AG08395 (cell line): ENCODE results near the gene TDRD5.
A peak's percentile ranks its signal among the peaks of the same experiment; 100 is the strongest.
"Not testable (repeated sequence)": the region's sequence is repeated elsewhere in the genome, so short reads cannot be mapped to it uniquely, and the experiment has no call there.

Experiments
- DNase-seq: peaks from one replicate; pipeline ENCODE4 v3.0.0; 2012; ENCODE audit warnings: mixed read lengths, low spot score

TDRD5 gene

DNA sequence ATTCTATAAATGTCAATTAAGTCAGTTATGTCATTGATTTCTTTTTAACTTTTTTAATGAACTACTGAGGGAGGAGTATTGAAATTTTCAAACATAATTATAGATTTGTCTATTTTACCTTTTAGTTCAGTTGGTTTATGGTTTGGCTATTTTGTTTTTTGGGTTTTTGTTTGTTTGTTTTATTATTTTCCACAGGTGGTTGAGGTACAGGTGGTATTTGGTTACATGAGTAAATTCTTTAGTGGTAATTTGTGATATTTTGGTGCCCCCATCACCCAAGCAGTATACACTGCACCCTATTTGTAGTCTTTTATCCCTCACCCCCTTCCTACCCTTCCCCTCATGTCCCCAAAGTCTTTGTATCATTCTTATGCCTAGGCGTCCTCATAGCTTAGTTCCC, 9.5 kb downstream of the TDRD5 start:
- DNase-seq, result no peak

DNA sequence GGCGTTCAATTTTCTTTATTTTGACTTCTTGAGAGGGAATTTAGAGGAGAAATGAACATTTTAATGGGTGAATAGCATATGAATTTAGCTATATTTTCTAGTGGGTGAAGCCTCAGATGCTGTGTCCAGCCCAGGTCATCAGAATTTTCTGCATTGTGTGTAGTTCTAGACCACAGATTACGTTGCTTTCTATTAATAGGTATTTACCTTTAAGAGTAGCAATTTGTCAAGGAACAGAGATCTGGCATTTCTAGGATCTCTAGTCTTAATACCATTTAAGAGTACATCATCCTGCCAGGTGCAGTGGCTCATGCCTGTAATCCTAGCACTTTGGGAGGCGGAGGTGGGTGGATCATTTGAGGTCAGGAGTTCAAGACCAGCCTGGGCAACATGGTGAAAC, 20.7 kb downstream of the TDRD5 start:
- DNase-seq, result no peak

DNA sequence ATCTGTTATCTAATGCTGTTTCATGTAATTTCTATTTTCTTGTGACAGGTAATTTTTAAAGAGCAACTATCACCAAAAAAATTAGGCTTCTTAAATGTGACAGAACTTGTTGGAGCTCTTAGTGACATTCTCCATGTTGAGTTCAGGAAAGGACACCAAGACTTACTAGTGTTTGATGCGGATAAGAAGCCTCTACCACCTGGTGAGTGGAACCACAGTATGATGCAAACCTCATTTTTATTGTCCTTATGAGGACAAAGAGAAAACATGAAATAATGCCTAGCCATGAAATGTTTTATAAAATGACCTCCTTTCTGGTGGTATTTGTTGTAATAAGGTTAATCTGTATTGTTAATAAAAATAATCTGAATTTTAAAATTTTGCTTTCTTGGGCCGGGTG, 39.1 kb downstream of the TDRD5 start:
- no peak for DNase-seq

DNA sequence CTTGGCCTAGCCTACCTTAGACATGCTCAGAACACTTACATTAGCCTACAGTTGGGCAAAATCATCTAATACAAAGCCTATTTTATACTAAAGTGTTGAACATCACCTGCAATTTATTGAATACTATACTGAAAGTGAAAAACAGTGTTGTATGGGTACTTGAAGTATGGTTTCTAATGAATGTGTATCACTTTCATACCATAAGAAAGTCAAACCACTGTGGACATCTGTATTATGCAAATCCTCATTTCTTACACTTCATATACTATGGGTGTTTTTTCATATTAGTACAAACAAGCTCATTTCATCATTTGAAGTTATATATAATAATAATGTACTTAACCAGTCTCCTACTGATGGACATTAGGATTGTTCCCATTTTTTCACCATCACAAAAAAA, 41.2 kb downstream of the TDRD5 start:
- no peak for DNase-seq

DNA sequence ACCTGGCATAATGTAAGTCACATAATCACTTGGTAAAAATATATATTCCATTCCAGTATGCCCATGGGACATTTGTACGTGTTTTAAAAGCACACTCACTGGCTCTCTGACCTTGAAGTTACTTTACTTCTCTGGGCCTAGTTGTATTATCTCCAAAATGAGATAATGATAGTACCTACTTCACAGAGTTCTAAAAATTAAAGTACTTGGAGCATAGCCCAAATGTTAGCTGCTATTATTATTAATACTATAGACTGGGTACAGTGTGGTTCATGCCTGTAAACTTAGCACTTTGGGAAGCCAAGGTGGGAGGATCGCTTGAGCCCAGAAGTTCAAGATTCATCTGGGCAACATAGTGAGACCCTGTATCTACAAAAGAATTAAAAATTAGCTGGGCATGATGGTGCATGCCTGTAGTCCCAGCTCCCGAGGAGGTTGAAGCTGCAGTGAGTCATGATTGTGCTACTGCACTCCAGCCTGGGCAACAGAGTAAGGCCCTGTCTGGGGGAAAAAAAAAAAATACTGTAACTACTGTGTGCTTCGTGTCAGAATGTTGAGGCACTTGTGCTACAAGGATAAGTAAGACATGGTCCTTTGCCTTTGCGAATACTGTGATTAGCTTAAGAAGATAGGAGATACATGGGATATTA, 45.7 kb downstream of the TDRD5 start:
- DNase-seq, result no peak

DNA sequence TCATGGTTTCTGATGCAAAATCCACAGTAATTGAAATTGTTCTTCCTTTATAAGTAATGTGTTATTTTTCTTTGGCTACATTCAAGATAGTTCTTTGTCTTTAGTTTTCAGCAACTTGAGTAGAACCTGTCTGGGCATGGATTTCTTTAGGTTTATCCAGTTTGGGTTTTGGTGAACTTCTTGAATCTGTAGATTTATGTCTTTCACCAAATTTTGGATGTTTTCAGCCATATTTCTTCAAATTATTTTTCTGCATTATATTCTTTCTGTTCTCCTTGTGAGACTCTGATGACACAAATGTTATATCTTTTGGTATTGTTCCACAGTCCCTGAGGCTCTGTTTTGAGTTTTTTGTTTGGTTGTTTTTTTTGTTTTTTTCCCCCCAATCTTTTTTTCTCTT, 69.4 kb downstream of the TDRD5 start:
- no peak for DNase-seq

DNA sequence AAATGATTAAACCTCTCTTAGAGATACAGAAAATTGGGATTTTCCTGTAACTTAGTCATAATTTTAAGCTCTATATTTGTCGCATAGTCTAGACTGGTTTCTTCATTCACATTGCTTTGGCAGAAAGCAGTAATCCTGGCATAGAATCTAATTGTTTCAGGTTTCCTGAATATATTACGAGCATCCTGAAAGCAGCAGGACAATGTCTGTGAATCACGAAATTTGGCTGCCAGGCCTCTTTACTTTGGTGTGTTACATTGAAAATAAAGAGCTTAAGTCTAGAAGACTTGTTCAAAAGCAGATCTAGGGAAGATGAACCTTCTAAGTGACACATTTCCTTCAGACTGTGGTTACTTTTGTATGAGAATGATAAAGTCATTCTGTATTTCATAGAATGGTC, 72.2 kb downstream of the TDRD5 start:
- DNase-seq, result no peak

DNA sequence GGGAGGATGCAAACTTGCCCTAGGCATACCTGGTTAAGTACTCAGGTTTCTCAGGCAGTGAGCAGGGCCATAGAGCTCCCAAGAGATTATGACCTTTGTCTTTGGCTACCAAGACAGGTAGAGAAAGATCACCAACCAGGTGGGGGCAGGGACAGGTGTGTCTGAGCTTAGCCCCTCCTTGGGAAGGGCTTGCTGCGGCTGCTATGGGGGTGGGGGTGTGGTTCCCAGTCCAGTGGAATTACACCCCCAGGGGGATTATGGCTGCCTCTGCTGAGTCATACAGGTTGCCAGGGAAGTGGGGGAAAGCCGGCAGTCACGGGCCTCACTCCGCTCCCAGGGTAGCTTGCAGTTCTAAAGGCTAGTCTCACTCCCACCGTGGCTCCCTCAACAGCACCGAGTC, 86.2 kb downstream of the TDRD5 start:
- no peak for DNase-seq

DNA sequence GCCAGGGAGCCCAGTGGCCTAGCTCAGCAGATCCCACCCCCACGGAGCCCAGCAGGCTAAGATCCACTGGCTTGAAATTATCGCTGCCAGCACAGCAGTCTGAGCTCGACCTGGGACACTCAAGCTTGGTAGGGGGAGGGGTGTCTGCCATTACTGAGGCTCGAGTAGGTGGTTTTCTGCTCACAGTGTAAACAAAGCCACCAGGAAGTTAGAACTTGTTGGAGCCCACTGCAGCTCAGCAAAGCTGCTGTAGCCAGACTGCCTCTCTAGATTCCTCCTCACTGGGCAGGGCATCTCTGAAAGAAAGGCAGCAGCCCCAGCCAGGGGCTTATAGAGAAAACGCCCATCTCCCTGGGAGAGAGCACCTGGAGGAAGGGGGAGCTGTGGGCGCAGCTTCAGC, 102.9 kb downstream of the TDRD5 start:
- not testable (repeated sequence) for DNase-seq

DNA sequence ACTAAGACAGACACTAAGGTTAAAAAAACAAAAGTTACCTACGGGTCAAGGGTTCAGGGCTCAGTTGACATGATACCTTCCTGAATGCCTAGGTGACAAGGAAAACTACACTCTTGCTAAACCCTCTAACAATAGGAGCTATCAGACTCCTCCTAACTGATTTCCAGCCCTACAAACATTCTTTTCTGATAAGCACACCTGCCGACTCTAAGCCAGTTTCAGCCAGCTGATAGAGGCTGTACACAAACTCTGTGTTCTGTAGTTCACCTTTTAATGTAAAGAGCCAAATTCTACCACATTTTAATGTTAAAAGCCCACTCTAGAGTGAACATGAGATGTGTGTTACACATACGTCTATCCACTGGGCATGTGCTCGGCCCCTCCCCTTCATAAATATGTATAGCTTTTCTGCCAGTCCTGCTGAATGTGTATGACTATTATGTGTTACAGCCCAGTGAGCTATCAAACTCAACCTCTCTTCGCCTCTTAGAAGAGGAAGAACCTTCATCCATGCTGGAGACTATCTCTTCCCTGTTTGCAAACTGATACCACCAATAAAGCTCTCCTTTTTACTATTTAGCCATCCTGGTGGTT, 111.4 kb downstream of the TDRD5 start:
- no peak for DNase-seq

DNA sequence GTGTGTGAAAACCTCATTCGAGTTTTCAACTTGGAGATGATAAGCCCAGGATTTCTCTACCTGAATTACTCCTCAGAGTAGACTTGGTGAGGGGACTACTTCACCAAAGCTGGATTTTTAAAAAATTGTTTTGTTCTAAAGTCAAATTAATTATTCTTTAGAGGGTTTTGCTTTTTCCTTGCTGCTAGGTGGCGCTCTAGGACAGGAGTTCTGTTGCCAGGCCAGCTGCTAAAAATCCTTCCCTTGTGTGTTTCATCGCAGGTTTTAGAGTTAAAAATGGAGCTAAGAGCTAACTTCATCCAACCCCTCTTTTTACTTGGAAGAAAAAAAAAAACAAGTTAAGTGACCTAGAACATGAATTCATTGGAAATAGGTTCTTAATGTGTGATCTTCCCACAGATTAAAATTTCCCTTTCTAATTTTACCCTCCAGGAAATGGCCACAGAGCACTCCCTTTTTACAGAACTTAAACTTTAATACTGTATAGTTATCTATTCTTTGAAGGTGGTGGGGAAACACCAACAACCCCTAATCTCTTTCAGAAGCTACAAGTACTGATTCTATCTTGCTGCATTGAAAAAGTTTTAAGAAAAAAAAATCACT, 114.8 kb downstream of the TDRD5 start:
- DNase-seq, result peak; percentile 61

DNA sequence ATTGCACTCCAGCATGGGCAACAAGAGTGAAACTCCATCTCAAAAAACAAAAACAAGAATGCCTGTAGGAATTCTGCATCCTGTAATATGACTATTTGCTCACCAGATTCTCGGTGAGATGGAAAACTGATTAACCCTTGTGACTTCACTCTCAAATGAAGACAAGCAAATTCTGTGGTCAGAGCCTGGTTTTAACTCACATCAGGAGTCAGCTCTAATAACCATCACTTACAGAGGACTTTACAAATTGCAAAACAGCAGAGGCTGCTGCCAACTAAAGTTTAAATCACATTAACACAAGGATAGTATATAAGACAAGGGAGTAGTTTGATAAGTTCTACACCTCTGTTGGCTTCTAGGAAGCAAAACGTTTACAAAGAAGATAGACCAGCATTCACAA, 115.8 kb downstream of the TDRD5 start:
- DNase-seq, result no peak

DNA sequence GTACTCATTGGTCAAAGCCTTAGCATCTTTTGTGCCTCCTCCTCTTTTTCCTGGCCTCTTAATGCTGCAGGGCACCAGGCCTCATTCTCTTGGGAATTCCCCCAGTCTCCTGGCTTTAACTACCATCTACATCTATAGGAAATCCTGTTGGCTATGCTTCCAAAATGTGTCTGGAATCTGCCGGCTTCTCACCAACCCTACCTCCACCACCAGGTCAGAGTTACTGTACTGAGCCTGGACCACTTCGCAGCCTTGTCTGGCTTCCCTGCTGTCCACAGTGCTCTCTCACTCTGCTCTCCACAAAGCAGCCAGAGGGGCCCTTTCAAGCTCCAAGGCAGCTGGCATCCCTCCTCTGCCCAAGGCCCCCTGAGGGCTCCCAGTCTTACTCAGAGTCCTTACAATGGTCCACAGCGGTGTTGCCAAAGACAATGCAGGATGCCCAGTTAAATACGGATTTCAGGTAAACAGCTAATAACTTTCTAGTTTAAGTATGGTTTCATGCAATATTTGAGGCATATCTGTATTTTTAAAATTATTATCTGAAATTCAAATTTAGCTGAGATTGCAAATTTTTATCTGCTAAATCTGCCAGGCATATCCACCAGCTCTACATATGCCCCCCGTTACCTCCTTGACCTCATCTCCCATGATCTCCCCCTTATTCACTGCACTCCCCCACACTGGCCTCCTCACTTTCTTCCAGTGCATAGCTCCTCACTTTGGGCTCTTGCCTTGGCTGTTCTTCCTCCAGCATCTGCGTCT, 117.0 kb downstream of the TDRD5 start:
- no peak for DNase-seq

DNA sequence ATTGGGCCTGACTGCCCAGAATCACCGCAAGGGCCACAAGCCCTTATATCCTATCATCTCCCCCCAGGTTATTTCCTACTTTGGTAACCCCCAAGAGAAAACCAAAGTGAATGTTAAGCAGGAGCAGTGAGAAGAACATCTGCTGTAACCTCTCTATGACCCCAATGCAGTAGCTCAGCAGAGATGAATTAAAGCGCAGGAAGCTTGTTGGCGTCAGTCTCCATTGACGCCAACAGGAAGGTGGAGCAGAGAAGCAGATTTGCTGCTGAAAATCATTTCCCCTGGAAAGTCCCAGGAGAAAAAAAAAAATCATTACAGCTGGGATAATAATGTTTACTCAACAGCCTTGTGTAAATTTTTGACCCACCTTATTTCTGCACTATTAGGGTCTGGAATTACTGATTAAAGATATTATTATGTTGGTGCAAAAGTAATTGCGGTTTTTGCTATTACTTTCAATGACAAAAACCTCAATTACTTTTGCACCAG, 118.3 kb downstream of the TDRD5 start:
- DNase-seq, result no peak

DNA sequence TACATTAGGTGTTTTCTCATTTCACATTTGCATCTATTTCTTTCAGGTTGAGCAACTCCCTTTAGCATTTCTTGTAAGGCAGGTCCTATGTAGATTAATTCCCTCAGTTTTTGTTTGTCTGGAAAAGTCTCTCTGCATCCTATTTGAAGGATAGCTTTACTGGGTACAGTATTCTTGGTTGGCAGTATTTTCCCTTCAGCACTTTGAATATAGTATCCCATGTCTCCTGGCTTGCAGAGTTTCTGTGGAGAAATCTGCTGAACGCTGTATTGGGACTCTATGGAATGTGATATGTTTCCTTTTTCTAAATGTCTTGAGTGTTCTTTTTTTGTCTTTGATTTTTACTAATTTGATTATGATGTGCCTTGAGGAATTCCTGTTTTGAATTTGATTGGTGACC, 122.5 kb downstream of the TDRD5 start:
- no peak for DNase-seq

DNA sequence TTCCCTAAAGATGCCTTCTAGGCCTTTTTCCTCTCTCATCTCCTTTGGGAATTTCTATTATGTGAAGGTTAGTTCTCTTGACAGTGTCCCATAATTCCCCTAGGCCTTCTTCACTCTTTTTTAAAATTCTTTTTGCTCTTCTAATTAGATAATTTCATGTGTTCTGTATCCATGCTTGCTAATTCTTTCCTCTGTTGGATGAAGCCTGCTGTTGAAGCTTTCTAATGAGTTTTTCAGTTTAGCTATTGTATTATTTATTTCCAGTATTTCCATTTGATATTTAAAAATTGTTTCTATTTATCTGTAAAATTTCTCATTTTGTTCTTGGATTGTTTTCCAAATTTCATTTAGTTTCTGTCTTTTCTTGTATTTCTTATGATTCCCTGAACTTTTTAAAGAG, 123.0 kb downstream of the TDRD5 start:
- DNase-seq, result no peak

DNA sequence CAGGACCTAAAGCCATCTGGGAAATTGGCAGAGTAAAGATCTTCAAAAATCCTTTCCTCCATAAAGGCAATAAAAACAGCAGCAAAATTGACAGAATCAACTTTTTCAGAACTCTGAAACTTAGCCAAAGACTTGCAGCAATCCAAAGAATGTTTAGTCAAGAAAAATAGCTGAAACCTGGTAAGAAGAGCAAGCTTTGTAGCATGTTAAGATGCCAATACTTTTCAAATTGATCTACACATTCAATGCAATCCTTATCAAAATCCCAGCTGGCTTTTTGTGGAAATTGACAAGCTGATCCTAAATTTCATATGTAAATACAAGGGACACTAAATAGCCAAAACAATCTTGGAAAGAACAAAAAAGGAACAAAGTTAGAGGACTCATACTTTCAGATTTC, 127.6 kb downstream of the TDRD5 start:
- no peak for DNase-seq

DNA sequence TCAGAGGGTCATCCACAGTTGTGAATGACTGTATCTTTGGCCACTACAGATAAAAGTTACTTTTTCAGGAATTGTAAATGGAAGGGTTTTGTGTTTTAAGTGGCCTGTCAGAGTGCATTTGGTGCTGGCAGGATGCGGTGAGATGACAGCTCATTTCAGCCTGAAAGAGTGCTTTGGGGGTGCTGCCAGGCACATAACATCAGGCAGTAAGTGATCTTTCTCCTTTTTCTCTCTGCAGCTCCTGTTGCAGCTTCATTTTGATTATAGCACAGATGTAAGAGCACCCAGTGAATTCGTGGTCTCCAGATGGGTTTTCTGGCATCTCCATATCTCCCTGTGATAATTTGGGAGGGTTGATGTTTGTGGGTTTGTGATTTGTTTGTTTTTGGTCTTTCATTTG, 136.6 kb downstream of the TDRD5 start:
- DNase-seq, result no peak

DNA sequence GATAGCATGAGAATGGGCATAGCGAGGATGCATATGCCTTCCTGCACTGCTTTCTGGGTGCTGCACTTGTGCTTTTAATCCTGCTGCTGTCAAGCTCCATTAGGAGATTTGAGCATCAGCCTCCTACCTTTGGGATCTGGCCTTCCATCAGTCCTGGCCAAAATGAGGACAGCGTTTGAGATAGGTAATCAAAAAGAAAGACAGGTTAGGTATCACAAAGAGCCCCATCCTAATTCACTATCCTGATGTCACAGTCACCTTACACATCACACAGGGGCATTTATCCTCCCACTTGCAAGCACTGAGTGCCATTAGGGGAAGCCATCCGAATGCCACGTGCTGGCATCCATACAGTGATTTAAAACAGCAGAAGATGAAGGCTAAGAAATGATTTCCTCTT, 138.2 kb downstream of the TDRD5 start:
- no peak for DNase-seq

DNA sequence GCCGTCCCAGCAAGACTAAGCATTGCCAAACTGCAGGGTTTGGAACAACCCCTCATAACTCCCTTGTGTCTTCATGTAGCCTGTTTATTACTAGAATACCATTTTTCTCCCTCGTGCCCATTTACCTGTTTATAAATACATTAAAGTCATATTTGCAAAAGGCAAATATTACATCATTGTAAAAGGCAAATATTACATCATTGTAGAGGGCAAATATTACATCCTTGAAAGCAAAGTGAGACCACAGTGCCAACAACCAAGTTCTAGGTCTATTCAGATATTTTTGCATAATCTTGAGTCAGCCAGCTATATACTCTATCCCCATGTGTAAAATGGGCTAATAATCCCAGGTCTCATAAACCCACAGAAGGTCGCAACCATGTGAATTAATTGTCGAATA, 140.0 kb downstream of the TDRD5 start:
- no peak for DNase-seq
